ENCODE results near the gene ZFYVE26. TPM values are rescaled to one million over a fixed set of nuclear protein-coding genes. Genes with fewer than 3 reads are reported as not detected.
"Not testable (repeated sequence)": the region's sequence is repeated elsewhere in the genome, so short reads cannot be mapped to it uniquely, and the experiment has no call there.

Gene ZFYVE26
- 28.2 TPM for total RNA-seq (ENCODE audit: insufficient read depth, low replicate concordance)

DNA sequence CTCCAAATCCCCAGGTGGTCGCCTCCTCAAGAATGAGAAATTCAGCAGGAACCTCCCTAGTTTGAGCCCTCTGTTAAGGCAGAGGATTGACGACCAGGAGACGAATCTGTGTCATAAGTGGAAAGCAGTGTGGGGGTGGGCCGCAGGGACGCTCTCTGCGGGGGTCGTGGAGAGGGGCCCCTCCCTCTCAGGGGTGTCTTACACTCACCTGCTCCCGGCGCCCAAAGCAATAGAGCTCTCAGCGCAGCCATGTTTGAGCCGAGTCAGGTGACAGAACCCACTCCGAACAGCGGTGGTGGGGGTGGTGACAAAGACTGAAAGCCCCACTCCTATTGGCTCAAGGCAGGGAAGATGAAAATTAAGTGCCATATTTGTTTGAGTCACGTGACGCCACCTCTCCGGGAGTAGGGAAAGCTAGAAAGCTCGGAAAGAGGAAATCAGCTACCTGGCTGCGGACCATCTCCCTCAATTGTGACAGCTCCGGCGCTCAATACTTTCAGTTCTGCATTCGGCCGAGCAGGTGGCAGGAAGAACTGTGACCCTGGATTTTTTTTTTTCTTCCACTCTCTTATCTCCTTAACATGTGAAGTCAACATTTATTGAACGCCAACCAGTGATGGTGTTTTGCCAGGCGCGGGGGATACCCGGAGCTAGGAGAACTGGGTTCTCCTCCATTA, at the start of gene ZFYVE26:
Gene ZFYVE26 (minus strand): TSS at position 265 of the 677 bp plus-strand sequence. CDS start 627 bp downstream, outside the sequence.
- peak; percentile 99 for DNase-seq (ENCODE audit: low spot score)

DNA sequence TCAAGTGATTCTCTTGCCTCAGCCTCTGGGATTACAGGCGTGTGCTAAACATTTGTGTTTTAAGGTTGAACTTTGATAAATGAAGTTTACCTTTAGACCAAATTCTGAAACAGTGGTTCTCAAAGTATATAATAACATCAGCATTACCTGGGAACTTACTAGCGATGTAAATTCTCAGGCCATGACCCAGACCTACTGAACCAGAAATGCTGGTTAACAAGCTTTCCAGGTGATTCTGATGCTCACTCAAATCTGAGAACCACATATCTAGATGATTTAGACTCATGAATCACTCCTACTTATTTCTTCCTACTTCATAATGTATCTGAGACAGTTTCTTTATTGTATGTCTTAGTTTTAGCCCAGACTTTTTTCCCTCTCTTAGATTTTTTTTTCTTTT, 46.8 kb upstream of the ZFYVE26 start:
- DNase-seq (ENCODE audit: low spot score), result peak; percentile 44

- no peak for DNase-seq (ENCODE audit: low spot score)
Measured at GRCh38 chr14:67859169-67859749, 42.9 kb upstream of the ZFYVE26 start.

DNA sequence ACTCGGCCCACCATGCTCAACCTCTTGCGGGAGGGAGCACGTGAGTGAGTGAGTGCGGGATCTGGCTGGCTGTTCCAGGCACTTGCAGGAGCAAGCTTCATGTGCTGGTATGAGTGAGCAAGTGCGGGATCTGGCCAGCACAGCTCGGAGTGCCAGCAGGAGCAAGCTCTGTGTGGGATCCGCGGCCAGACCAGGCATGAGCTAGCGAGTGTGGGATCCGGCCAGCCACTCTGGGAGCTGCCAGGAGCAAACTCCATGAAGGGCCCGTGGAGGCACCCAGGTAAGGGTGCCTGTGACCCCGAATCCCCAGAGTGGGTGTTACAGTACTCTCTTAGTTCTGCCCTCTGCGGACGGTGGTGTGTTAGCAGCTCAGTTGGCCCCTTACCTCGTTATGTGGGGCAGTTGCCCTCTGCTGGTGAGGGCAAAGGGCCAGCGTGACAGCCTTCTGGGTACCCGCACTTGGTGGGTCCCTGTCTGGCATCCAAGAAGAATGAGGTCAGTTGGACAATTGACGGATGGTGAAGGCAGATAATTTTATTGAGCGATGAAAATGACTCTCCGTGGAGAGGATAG, 41.5 kb upstream of the ZFYVE26 start:
- no peak for DNase-seq (ENCODE audit: low spot score)

- DNase-seq (ENCODE audit: low spot score), result no peak
Measured at GRCh38 chr14:67856827-67857226, 40.4 kb upstream of the ZFYVE26 start.

GRCh38 chr14:67853715-67854114, 37.3 kb upstream of the ZFYVE26 start:
- DNase-seq (ENCODE audit: low spot score), result no peak

GRCh38 chr14:67852926-67853604, 36.7 kb upstream of the ZFYVE26 start:
- DNase-seq (ENCODE audit: low spot score), result no peak

- DNase-seq (ENCODE audit: low spot score), result no peak
Measured at GRCh38 chr14:67851785-67852410, 35.5 kb upstream of the ZFYVE26 start.

DNA sequence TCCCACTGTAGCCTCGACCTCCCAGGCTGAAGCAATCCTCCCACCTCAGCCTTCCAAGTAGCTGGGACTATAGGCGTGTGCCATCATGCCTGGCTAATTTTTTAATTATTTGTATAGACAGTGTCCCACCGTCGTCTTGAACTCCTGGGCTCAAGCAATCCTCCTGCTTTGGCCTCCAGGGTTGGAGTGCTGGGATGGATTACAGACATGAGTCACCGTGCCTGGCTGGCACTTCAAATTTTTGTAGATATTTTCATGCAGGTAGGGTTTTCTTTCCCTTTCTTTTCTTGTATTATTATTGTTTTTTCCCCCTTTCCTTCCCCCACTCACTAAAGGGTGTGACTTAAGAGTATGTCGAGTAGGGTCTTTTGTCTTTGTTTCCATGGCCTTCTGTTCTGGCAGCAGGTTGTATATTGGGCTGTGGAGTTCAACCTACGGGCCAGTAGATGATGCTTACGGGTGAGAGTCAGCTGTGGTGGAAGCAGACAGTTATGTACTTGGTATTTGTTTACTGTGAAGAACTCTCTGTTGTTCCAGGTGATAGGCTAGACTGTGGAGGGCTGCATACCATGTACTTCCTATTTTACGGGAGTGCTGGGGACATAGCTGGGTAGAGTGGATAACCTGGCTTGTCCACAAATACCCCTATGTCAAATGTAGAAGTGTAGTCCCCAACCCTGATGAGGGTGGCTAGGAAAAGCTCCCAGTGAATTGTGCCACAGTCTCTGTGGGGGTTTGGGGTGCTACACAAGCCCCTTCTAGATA, 33.9 kb upstream of the ZFYVE26 start:
- DNase-seq (ENCODE audit: low spot score), result no peak

DNA sequence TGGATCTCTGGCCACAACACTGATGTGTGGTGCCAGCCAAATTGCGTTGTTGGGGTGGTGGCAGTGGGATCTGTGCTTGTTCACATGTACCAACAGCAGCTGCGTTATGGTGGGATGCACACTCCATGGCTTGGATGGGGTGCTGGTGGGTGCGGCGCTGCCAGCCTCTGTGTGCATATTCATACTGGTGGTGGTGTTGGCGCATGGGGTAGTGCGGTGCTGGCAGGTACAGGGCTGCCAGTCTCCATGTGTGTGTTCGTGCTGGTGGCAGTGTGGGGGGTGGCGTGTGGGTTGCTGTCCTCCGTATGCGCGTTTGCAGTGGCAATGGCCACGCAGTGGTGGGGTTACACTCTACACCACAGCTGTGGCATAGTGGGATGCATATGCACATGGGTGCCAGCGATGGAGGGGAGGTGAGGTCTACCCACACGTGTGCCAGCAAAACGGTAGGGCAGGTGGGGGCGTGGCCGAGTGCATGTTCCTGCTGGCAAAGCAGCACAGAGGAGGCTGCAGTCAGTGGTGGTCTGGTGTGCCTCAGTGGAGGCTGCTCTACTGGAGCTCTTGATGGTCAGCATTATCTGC, 29.7 kb upstream of the ZFYVE26 start:
- no peak for DNase-seq (ENCODE audit: low spot score)

GRCh38 chr14:67837011-67837624, 20.7 kb upstream of the ZFYVE26 start:
- peak; percentile 80 for DNase-seq (ENCODE audit: low spot score)

DNA sequence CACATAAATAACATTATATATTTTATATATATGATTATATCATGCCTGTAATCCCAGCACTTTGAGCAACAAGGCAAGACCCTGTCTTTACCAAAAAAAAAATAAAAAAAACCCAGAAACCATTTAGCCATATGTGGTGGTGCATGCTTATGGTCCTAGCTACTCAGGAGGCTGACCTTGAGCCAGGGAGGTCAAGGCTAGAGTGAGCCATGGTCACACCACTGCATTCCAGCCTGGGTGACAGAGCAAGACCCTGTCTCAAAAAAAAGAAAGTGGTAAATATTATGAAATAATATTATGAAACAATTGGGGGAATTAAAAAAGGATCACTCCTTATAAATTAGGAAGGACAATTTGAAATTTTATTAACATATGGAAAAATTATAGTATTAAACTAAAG, 19.2 kb upstream of the ZFYVE26 start:
- DNase-seq (ENCODE audit: low spot score), result no peak

GRCh38 chr14:67833403-67833802, 17.0 kb upstream of the ZFYVE26 start:
- no peak for DNase-seq (ENCODE audit: low spot score)

DNA sequence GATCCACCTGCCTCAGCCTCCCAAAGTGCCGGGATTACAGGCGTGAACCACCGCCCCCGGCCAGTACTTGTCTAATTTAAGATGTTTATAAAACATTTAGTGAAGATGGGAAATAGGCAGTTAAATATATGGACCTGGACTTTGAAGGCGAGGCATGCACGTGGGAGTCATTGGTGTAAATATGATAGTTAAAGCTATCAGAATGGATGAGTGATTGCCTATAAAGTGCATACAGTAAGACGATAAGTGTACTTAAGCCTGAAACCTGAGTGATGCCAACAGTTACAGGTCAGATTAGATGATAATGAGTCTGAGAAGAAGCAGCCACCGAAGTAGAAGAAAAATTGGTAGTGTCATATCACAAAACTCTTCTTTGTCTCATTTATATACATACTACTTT, 14.7 kb upstream of the ZFYVE26 start:
- DNase-seq (ENCODE audit: low spot score), result no peak

GRCh38 chr14:67821121-67821520, 4.7 kb upstream of the ZFYVE26 start:
- DNase-seq (ENCODE audit: low spot score), result no peak

DNA sequence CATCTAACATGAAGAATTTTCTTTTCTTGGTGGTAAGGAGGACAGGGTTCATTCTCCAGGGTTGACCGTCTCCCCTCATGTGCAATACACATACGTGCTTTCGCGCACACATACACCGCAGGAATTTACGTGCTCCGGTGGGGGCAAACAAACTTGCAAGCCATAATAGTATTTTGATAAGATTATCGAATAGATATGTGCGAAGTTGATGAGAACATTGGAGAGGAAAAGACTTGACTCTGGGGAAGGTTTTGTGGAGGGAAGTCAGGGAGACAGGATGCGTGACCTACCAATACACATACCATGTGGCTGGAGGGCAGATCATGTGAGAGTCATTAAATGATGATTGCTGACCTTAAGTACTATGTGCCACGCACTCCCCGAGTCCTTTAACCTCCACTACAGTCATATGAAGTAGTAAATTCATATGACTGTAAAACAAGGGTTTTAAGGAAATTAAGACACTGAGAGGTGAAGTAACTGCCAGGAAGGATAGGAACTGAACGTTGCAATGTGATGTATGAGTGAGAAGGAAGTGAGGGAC, 4.1 kb upstream of the ZFYVE26 start:
- DNase-seq (ENCODE audit: low spot score), result no peak

- DNase-seq (ENCODE audit: low spot score), result peak; percentile 90
Measured at GRCh38 chr14:67819563-67820421, 3.4 kb upstream of the ZFYVE26 start, which contains the start of gene RAD51B. TSS of gene RAD51B (plus strand) at chr14:67819779.

DNA sequence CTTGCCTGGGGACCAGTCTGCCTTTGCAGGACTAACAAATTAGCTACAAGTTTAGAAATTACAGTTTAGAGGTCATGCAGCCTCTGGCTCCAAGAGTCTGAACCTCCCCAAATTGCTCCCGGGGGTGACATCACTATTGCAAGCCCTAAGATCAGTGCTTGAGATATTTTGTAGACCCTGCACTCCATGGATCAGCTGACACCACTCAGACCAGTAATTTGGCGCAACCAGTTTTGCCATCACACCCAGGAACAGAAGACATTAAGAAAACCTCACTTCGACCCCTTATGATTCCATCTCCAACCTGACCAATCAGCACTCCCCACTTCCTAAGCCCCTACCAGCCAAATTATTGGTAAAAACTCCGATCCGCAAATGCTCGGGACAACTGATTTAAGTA, 2.1 kb upstream of the ZFYVE26 start:
- not testable (repeated sequence) for DNase-seq (ENCODE audit: low spot score)

All from umbilical cord (tissue), 2 donors.